AG09319 (cell line): ENCODE measurements around the gene CD248.

Experiments
- DNase-seq: peaks from one replicate; pipeline ENCODE4 v3.0.0-alpha.2; 2010; ENCODE audit warnings: low read depth; ENCODE audit errors: extremely low read depth
- CTCF ChIP-seq: IDR thresholded peaks from 2 replicates; pipeline ENCODE4 v1.5.1; 2011; ENCODE audit warnings: low read depth, mild to moderate bottlenecking, inconsistent platforms, low read length, moderate library complexity

The CD248 gene

DNA sequence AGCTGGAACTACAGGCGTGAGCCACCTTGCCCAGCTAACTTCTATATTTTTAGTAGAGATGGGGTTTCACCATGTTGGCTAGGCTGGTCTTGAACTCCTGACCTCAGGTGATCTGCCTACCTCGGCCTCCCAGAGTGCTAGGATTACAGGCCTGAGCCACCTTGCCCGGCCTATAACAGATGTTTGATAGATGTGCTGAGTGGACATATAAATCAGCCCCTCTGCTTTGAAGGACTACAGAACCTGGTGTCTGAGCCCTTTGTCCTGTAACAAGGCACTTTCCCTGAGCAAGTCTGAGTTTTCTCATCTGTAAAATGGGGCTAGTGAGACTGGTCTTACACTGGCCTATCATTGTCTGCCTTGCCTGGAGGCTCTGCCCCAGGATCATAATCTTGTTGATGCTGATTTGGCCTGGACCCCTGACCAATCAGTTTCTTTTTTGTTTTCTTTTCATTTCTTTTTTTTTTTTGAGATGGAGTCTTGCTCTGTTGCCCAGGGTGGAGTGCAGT, 12.4 kb upstream of the CD248 start:
- no peak for TF ChIP-seq CTCF
- no peak for DNase-seq

DNA sequence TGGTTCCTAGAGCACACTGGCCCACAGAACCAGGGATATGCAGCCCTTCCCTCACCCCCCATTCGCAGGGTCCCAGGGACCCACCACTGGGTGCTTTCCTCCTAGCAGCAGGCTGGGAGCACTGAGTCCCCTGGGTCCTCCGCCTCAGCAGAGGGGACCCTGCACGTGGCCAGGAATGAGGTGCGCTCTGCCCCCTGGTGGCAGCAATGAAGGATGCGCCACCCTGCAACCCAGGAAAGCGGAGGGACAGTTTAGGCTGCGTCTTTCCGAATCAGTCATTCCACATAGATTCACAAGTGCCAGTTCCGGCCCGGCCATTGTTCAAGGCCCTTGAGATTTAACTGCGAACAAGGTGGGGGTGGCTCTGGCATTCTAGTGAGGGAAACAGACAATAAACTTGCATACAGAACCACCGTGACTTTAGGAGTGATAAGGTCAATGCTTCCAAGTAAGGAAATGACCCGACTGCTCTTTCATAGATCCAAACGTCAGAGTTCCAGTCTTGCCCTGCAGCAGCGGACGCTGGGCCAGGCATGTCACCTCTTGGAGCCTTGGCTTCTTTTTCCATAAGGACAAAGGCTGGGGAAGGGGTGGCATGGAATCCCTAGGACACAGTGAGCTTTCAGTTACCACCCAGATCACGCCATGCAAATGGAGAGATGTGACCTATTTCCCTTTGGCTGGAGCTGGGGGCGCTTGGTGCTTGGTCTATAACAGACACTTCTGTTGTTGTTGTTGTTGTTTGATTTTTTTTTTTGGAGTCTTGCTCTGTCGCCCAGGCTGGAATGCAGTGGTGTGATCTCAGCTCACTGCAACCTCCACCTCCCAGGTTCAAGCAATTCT, 11.7 kb upstream of the CD248 start:
- peak; percentile 91 for TF ChIP-seq CTCF
- no peak for DNase-seq

GRCh38 chr11:66328031-66328301, 11.1 kb upstream of the CD248 start:
- DNase-seq, result no peak
- TF ChIP-seq CTCF, result no peak

- no peak for DNase-seq
- no peak; the same call in 1 of the 2 replicates for TF ChIP-seq CTCF
Observed at GRCh38 chr11:66327171-66328030, 10.6 kb upstream of the CD248 start.

DNA sequence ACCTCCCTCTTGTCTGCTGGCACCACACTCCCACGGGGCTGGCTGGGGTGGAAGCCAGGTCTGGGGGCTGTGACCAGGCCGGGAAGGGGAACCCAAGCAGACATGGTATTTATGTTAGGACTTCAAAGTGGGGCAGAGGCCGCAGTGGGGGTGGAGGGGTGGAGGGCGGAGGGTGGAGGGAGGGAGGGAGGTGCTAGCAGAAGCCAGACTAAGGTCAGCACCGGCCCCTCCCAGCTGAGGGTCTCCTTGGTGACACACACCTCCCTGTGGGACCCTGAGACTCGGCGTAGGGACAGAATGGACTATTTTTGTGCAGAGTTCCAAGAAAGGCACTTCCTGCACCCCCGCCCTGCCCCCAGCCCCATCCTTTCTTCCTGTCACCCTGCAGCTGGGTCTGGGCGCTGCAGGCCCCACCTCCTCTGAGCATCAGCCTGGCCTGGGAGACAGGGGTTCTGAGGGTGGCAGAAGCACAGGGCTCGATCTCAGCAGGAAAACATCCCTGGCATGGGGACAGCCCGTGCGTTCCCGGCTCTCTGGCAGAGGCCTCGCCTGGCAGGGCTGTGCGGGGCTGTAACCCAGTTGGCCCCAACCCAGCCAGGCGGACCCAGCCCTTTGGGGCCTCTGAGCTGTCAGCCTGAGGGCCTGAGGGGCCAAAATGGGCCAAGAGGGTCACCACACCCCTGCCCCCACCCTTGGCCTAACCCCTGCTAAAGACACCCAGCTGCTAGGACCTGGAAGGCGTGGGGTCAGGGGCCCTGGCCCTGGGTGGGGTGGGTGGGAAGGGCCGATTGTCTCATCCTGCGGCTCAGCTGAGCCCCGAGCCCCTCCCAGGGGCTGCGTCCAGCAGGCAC, 9.6 kb upstream of the CD248 start:
- DNase-seq, result no peak
- no peak for TF ChIP-seq CTCF

DNA sequence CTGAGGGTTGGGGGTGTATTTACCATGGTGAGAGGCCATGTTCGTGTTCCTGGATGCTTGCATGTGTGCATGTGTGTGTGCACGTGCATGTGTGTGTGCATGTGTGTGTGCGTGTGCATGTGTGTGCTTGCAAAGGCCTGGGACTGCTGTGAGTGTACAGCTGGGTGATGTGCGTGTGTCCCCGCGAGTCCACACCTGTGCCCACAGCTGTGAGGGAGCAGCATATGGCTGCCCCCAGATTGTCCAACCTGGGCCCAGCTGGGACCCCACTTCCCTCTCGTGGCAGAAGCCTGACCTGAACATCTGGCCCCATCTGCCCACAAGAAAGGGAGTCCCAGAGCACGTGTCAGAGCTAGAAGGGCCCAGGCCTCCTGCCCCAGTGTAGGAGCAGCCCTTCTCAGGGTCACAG, 8.4 kb upstream of the CD248 start:
- TF ChIP-seq CTCF, result no peak
- no peak for DNase-seq
